Adipocyte (in vitro differentiated cells): ENCODE results near the gene DHX32.
A peak's percentile ranks its signal among the peaks of the same experiment; 100 is the strongest.
"Not testable (repeated sequence)": the region's sequence is repeated elsewhere in the genome, so short reads cannot be mapped to it uniquely, and the experiment has no call there.

Source experiments
- DNase-seq: peaks from one replicate; pipeline ENCODE4 v3.0.0-alpha.2; 2015; ENCODE audit warnings: low read depth
- H3K27me3 ChIP-seq: replicated peaks from 2 replicates; pipeline ENCODE4 v1.7.0; 2013; ENCODE audit warnings: mild to moderate bottlenecking, low read length, moderate library complexity; ENCODE audit not compliant: control insufficient read depth, insufficient read depth
- H3K36me3 ChIP-seq: 2 replicates; pipeline ENCODE4 v1.7.0; 2013; ENCODE audit warnings: low read length, mild to moderate bottlenecking, moderate library complexity; ENCODE audit not compliant: control insufficient read depth, insufficient read depth, severe bottlenecking
- H3K4me1 ChIP-seq: 2 replicates; pipeline ENCODE4 v1.7.0; 2013; ENCODE audit warnings: mild to moderate bottlenecking, low read length, moderate library complexity; ENCODE audit not compliant: control insufficient read depth, insufficient read depth
- H3K4me3 ChIP-seq: 2 replicates; pipeline ENCODE4 v1.7.0; 2013; ENCODE audit warnings: mild to moderate bottlenecking, low read length, moderate library complexity
- H3K9ac ChIP-seq: 2 replicates; pipeline ENCODE4 v1.7.0; 2013; ENCODE audit warnings: mild to moderate bottlenecking, low read length, moderate library complexity
- H3K9me3 ChIP-seq: 2 replicates; pipeline ENCODE4 v1.7.0; 2013; ENCODE audit warnings: mild to moderate bottlenecking, low read length, moderate library complexity; ENCODE audit not compliant: control insufficient read depth

DHX32 gene

DNA sequence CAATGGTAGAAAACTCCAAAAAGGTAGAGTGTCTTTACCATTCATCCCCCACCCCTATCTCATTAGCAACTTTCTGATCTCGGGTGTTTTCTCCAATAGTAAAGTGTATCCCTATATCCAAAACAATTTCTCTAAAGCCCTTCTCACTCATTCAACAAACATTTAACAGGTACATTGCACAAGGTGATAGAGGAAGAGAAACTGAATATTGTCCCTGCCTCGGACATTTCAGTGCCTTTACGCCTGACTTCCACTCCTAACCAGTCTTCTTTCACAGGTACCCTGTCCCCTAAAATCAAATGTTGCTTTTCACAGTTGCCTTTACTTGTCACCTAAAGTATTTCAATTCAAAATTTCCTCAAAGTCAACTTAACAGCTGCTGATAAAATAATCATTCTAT is 13.1 kb upstream of the DHX32 start:
- not testable (repeated sequence) for H3K27me3 ChIP-seq, H3K4me3 ChIP-seq

DNA sequence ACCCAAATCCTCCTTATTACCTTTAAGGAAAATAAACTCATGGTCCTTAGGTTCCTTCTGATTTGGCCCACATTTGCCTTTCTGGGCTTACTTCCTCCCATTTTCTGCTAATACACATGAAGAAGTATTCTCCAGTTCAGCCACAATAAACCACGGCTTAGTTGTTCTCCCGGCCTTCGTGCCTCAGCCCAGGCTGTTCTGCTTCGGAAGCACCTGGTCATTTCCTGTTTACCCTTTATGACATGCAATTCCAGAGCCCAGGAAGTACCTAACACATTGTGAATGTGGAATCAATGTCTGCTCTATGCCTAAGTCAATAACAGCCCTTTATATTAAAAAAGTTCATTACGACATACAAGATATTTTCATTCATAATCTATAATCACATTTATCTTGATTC is 11.3 kb upstream of the DHX32 start:
- not testable (repeated sequence) for H3K4me1 ChIP-seq, DNase-seq, H3K4me3 ChIP-seq

More for the DNA sequence above, 13.1 kb upstream of the DHX32 start:
- not testable (repeated sequence) for H3K4me1 ChIP-seq, H3K36me3 ChIP-seq, H3K9ac ChIP-seq, H3K9me3 ChIP-seq, DNase-seq

DNA sequence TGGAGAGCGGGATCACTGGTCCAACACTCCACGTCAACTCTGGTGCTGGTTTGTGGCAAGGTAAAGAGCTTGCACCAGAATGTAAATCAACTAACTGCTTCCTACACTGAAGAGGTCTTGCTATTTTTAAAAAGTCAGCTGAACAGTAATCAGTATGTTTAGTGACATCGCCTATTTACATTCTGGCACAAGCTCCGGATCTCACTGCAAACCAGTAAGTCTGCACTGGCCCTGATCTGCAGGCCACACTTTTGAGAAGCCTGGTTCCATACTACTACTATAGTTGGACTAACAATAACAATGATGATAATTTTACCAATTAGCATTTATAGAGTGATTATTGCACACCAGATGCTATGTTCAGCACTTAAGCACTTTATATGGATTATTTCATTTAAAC is 8.3 kb upstream of the DHX32 start:
- not testable (repeated sequence) for H3K27me3 ChIP-seq, H3K9me3 ChIP-seq, DNase-seq, H3K4me1 ChIP-seq, H3K4me3 ChIP-seq, H3K36me3 ChIP-seq, H3K9ac ChIP-seq

More for the DNA sequence above, 11.3 kb upstream of the DHX32 start:
- H3K9ac ChIP-seq, H3K9me3 ChIP-seq, H3K27me3 ChIP-seq, H3K36me3 ChIP-seq: not testable (repeated sequence)

DNA sequence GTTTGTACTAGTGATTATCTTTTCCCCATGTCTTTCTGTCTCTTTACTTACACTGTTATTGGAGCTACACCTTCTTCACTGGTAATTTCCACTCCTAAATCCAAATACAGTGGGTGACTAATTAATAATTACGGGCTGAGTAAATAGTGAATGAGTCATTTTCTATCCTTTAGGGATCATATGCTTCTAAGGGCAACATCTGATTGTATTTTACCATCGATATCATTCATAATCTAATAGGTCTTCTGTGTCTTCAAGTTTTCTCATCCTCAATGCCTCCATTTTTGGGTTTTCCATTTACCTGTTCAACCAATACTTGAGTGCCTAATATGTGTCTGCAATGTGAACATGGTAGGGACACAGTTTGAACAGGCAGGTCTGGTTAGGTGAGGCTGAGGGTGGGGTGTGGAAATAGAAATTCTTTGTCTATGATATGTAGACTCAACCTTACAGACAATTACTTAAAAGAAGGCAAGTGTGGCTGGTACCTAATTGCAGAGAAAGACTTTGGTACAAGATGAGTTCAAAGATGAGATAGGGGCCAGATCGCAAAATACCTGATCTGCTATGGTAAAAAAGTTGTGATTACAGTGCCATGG is 5.9 kb upstream of the DHX32 start:
- H3K36me3 ChIP-seq, result peaks cover 8% of the 10 kb centered on the region
- no peak overlapping the region for H3K9ac ChIP-seq
- H3K4me1 ChIP-seq, result no peaks in the 10 kb centered on the region
- no peaks in the 10 kb centered on the region for H3K27me3 ChIP-seq
- H3K4me3 ChIP-seq, result no peak overlapping the region
- H3K9me3 ChIP-seq, result no peaks in the 10 kb centered on the region
- DNase-seq, result no peak

DNA sequence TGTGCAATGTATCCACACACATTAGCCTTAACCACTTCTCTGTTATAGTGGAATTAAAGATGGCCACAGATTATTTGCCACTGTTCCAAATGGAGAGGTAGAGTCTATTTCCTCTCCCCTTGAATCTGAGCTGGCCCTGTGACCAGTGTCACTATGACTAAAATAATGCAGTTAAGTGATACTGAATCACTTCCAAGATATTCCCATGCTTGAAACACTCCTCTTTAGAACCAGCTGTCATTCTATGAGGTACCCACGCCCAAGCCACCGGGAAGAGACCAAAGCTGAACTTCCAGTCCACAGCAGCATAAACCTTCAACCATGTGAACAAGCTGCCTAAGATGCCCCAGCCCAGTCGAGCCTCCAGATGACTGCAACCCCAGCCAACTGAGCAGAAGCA is 2.1 kb upstream of the DHX32 start:
- Histone ChIP-seq H3K4me3 (no peak overlapping the region), H3K4me1 (no peaks in the 10 kb centered on the region), H3K36me3 (peaks cover 26% of the 10 kb centered on the region), H3K27me3 (no peaks in the 10 kb centered on the region), H3K9me3 (no peaks in the 10 kb centered on the region), H3K9ac (no peak overlapping the region)
- no peak for DNase-seq

DNA sequence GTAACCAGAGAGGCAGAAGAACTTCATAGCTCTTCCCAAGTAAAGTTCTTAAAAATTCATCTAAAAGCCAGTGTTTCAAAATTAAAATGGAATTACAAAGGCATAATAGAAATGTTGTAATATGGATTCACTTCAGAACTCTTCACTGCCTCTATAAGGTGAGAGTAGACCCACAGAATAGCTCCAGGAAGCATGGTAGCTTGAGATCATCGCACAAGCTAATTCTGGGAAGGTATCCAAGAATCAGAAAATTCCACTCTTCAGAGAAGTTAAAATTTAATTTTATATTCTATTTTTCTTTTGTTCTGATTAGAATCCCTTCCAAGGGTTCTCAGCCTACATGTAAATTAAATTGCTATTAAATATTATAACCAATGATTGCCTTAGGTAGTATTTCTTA is 1.5 kb upstream of the DHX32 start:
- no peaks in the 10 kb centered on the region for H3K9me3 ChIP-seq
- H3K9ac ChIP-seq, result no peak overlapping the region
- H3K27me3 ChIP-seq, result no peaks in the 10 kb centered on the region
- H3K36me3 ChIP-seq, result peaks cover 32% of the 10 kb centered on the region
- H3K4me1 ChIP-seq, result no peaks in the 10 kb centered on the region
- H3K4me3 ChIP-seq, result no peak overlapping the region
- peak; percentile 11 for DNase-seq

DNA sequence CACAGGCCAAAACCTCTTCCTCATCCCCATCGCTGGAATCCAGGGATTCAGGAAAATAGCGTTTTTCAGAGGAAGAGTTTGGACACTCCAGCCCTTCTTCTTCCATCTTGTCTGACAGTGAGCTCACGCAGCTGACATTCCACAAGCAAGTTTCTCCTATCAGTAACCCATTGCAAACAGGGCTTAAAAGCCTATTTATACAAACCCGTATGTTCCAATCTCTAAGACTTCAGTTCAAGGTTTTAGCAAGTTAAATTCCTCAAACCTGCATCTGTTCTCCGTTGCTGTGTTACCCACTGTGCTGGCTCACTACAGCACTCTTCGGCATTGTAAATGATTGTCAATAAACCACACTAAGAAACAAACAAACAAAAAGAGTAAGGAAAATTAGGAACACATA is 373 bp downstream of the DHX32 start:
- H3K36me3 ChIP-seq, result peaks cover 48% of the 10 kb centered on the region
- no peaks in the 10 kb centered on the region for H3K4me1 ChIP-seq
- peaks cover 9% of the 10 kb centered on the region for H3K9me3 ChIP-seq
- no peak overlapping the region for H3K9ac ChIP-seq
- H3K27me3 ChIP-seq, result no peaks in the 10 kb centered on the region
- no peak overlapping the region for H3K4me3 ChIP-seq
- no peak for DNase-seq

DNA sequence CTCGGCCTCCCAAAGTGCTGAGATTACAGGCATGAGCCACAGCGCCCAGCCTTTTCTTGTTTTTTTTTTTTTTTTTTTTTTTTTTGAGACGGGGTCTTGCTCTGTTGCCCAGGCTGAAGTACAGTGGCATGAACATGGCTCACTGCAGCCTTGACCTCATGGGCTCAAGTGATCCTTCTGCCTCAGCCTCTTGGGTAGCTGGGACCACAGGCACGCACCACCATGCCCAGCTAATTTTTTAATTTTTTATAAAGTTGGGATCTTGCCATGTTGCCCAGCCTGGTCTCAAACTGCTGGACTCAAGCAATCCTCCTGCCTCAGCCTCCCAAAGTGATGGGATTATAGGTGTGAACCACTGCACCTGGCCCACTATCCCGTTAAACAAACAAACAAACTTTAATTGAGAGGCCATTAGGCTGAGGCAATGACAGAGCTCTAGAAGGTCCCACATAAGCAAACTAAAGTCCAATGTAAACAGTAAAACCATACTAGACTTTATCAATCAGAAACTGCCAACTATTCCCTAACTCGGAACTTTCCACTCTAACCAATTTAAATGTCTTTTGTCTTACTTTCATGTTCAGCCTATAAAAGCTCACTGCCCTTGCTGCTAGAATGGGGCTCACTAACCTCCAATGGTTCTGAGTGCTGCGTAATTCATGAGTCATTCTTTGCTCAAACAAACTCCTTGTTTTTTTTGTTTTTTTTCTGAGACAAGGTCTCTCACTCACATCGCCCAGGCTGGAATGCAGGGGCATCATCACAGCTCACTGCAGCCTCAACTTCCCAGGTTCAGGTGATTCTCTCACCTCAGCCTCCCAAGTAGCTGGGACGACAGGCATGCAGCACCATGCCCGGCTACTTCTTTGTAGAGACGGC is 1.9 kb downstream of the DHX32 start:
- peak; percentile 78 for DNase-seq
- Histone ChIP-seq H3K9me3 (peaks cover 12% of the 10 kb centered on the region), H3K36me3 (peaks cover 55% of the 10 kb centered on the region), H3K27me3 (no peaks in the 10 kb centered on the region), H3K9ac (no peak overlapping the region), H3K4me3 (no peak overlapping the region), H3K4me1 (no peaks in the 10 kb centered on the region)

DNA sequence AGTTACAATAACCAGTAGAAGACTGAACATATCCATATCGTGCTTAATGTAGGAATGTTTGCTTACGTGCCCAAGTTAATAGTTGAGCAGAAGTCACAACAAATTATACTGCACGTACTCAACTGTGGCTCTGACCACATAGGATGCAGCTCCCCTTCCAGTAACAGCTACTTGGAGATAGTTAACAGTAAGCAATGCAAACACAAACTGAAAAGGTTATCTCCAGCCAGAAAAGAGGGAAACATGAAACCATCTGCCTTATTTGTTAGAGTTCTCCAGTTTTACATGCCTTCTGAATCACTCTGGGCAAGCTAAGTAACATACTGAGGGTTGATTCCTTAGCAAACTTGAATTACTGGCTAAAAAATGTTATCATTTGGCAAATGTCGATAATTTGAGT is 9.8 kb downstream of the DHX32 start:
- Histone ChIP-seq H3K27me3 (no peaks in the 10 kb centered on the region), H3K36me3 (peaks cover 33% of the 10 kb centered on the region), H3K4me1 (peaks cover 21% of the 10 kb centered on the region), H3K9ac (no peak overlapping the region), H3K9me3 (peaks cover 9% of the 10 kb centered on the region), H3K4me3 (no peak overlapping the region)
- DNase-seq, result peak; percentile 44

DNA sequence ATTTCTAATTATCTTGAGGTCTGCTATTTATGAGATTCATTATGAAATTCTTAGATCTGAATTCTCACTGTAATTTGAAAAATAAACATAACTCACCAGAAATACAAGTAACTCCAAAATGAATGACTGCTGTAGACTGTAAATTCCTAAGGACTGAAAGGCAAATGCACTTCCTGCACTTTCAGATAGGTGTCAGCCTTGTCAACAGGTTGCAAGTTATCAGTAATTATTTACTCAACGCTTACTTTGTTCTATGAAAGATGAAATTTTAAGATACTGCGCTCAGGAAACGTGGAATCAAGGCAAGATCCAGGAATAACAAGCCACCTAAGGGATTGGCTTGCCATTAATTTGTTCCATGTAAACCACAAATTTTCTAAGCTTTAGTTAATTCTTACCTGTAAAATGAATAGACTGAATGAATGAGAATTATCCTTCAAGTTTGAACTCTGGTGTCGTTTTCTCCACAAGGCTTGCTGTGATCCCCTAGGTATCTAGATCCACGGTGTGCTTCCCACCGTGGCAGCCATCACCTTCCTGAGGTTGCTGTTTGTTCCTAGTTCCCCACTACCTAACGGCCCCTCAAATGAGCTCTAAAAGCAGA is 12.6 kb downstream of the DHX32 start:
- Histone ChIP-seq H3K4me1 (peaks cover 21% of the 10 kb centered on the region), H3K36me3 (peaks cover 32% of the 10 kb centered on the region), H3K9me3 (no peaks in the 10 kb centered on the region), H3K9ac (no peak overlapping the region), H3K4me3 (no peak overlapping the region), H3K27me3 (no peaks in the 10 kb centered on the region)
- peak; percentile 68 for DNase-seq

DNA sequence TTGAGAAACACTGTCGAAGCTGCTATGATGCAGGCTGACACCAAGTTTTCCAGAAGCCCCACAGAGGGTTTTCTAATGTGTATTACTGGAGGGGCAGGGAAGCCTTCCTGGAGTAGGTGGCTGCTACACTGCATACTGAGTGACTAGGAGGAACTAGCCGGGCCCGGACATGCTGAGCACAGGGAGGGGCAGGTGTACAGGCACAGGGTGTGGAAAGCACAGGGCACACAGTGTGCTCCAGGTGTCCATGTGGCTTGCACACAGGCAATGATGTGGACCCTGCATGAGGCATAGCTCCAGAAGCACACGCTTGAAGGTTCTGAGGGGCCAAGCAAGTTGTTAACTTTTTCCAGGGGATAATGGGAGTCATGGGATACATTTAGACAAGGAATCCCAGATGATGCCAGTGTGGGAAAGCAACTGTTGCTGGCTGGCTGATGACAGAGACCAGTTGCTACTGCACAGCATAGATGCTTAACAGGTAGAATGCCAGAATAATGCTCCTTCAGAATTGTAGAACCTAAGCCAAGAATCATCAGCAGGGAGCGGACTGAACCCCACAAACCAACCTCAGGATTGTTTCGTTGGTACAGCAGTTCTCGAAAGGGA is 14.6 kb downstream of the DHX32 start:
- DNase-seq, result no peak
- Histone ChIP-seq H3K9ac (no peak overlapping the region), H3K4me3 (no peak overlapping the region), H3K4me1 (peaks cover 7% of the 10 kb centered on the region), H3K36me3 (peaks cover 43% of the 10 kb centered on the region), H3K9me3 (no peaks in the 10 kb centered on the region), H3K27me3 (no peaks in the 10 kb centered on the region)
